Stimulated activated CD4-positive, alpha-beta T cell treated with anti-CD3 and anti-CD28 coated beads, Interleukin-4, amount 100 ng/mL, for 1 hour (primary cell): ENCODE data around the gene DYRK1A.
"Not testable (repeated sequence)": the region's sequence is repeated elsewhere in the genome, so short reads cannot be mapped to it uniquely, and the experiment has no call there.

Source experiments
- DNase-seq: peaks from one replicate; pipeline ENCODE4 v3.0.0-alpha.2; 2020

The DYRK1A gene

DNA sequence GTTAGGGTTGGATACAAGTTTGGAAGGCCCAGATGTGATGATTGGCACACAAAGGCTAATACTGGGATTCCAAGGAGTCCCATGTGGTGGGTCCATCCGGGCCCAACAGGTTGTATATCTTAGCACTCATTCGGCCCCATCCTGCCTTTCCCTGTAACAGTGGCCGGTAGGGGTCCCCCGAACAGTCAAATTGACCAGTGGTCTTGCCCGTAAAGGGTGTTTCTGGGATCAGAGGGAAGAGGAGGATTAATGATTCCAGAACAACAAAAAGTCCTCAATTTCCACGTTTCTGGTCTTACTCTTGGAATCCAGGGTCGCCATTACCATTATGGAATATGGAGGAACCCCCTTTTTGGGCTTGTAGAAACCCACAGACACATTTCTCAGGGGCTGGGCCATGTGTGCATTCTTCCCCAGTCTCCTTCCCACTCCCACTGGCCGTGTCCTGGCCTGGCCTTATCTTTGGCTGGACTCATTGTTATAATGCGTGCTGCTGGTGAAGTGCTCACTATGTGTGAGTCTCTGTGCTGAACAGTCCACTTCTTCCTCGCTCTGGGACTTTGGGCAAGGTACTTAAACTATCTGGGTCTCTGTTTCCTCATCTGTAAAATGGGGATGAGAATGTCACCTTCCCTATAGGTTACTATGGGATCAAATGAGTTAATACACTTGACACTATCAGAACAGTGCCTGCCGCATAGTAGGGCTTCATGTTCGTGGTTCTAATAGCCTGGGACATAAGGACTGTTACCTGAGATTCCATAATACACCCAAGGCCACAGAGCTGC, 161.8 kb downstream of the DYRK1A start:
- no peak for DNase-seq

DNA sequence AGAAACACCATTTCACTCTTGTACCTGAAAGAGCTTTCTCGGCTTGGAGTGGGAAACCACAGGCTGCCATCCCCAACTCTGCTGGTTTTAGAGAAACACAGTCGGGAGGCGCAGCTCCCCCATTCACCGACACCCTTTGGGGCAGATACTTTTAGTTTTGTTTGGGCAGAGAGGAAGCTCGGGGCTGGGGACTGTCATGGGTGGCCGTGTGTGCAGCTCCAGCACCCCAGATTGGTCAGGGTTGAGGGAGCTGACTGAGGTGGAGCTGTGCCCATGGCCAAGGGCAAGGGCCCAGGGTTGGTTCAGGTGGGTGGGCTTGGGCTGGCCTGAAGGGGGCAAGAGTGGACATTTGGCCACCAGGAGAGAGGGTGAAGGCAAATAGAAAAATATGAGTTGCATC, 163.1 kb downstream of the DYRK1A start:
- no peak for DNase-seq

DNA sequence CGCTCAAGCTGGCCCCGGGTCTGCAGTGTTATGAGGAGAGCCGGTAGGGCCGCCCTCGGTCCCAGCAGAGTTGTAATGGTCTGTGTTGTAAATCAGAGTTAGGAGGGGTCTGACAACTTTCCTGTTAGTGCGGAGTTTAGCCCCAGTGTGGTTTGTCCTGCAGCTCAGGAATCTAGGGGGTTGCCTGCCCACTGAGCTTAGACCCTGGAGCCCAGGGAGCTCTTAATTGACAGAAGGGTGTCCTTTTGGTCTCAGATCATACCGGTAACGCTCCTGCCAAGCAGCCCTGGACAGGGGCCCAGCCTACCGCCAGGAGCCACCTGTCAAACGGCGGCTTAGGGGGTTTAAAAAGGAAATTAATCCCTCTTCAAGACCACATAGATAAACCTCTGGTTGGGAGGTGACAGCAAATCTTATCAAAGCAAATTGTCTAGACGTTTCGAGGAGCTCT, 164.4 kb downstream of the DYRK1A start:
- no peak for DNase-seq

DNA sequence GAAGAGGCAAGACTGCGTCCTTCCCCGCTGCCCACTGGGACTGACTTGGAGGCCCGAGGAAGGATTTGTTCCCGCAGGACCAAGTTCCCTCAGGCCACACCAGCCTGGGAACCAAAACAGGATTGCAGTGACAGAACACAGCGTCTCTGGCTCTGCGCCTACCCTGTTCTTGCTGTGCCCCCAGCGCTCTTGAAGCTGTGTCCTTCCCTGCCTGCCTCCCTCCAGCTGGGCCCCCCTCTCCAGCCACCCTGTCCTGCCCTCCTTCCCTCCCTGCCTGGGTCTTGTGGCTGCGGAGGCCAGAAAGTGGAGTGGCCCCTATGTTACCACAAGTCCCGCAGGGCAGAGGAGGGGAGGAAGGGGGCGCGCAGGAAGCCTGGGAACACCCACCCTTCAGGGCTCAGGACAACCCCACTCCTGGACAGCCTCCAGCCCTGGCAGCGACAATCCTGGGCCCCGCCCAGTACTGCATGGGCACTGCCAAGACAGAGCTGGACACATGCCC, 164.9 kb downstream of the DYRK1A start:
- no peak for DNase-seq

DNA sequence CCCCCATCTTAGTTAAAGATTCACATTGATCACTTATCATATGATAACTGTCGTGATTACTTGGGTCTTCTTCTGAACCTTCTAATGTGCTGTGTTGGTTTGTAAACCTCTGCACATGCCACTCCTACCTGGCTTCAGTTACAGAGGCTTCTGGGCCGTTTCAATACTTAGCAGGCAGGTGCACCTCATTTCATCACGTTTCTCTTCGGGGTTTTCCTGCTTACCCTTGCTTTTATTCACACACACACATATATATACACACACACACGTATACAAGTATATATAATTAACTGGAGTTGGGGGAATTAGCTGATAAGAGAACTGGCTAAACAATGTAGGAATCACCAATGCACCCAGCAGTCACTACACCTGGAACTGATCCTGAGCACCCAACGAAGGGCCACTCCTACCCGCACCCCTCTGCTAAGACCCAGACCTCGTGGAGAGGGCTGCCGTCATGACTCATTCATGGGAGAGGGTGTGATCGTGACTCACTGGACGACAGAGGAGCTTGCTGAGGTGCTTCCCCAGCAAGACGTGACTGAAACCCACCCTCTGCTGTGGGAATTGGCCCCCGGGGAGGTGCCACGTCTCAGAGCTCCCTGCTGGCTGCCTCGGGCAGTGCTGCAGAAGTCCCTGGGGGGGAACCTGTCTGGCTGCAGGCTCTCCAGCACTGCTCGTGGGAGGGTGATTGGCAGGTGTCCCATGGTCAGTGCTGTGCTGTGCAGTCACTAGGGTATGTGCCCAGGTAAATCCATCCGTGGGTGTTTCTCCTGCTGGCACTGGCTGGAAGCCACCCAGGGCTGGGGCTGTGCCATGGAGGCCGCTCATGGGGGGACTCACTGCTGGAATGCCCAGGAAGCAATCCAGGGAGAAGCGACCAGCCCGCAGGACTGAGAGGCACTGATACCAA, 166.6 kb downstream of the DYRK1A start:
- peak; percentile 7 for DNase-seq

DNA sequence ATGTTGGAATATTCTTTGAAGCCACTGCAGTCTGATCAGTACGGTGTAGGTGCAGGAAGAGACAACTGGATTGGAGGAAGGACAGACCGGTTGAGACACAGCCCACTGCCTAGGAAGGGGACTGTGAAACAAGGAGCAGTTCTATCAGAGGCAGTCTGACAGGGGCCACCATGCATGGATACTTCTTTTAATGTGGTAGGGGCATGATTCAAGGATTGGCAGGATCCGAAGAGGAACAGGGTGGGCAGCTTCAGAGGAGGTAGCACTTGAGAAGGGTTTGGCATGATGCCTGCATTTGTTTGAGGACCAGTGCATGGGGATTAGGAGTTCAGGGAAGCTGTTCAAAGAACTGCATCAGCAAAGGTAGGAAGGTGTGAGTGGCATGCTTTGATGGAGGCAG, 167.9 kb downstream of the DYRK1A start:
- DNase-seq = no peak

DNA sequence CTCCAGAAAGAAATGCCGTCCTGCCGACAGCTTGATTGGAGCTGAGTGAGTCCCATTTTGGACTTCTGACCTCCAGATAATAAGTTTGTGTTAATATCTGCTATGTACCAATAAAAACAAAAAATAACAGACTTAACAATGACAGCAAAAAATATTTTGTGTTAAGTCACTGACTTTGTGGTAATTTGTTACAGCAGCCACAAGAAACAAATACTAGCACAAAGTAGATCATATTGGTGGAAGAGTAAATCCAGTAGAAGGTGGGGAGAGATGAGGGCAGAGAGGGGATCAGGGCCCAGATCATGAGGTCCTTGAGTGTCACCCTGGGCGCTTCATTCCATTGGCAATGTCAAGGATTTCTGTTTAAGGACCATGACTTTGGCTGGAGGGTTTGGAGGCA, 168.6 kb downstream of the DYRK1A start:
- DNase-seq = no peak

DNA sequence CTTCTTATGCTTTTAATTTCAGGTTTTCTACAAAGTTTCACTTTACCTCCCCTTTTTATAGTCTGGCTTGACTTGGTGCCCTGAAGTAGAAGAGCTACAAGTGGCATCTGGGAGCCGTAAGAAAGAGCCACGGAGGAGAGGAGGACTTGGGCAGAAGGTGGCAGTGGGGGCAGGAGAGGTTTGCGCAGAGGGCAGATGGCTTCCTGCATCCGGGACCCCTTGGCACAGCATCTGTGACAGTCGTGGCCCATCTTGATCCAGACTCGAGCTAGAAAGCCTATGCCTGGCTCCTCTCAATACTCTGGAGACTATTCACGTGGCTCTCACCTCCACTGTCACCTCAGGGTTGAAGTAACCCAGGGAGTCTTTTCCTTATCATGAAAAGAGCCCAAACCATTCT, 169.1 kb downstream of the DYRK1A start:
- DNase-seq = no peak

DNA sequence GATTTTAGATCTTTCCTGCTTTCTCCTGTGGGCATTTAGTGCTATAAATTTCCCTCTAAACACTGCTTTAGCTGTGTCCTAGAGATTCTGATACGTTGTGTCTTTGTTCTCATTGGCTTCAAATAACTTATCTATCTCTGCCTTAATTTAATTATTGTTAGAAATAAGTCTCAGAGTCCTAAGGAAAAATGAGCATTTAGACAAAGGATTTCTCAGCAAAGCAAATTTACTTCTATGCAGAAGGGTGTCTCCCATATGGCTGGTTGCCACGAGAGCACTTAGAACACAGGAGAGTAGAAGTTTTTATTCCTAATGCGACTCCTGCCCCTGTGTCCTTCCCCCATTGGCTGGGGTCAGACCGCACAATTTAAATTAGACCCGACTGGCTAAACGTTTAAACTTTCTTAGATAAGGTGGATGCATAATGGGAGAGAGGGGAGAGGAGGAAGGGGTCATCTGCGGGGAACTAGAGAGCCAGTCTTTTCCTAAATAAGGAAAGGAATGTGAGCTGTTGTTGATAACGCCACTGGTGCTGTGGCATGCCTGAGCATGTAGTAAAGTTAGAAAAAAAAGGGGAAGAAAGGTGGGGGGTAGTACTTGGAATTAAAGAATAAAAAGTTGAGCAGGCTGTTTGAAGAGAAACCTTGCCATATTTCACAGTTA, 170.2 kb downstream of the DYRK1A start:
- no peak for DNase-seq

DNA sequence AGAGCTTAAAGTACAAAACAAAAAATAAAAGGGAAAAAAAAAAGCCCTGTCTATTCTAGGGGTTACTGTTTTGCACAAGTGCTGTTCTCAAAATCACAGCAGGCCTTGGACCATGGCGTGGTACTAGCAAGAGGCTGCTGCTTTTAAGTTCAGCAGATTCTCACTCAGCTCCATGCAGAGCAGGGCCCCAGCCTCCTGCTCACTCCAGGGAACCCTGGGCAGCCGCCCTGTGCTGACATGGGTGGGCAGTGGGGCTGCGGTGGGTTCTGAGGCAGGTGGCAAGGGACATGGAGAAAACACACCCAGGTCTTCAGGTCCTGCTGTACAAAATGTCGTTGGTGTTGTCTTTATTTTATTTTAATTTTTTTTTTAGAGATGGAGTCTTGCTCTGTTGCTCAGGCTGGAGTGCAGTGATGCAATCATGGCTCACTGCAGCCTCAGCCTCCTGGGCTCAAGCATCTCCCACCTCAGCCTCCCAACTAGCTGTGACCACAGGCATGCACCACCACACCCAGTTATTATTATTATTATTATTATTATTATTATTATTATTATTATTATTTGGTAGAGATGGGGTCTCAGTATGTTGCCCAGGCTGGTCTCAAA, 170.9 kb downstream of the DYRK1A start:
- no peak for DNase-seq

DNA sequence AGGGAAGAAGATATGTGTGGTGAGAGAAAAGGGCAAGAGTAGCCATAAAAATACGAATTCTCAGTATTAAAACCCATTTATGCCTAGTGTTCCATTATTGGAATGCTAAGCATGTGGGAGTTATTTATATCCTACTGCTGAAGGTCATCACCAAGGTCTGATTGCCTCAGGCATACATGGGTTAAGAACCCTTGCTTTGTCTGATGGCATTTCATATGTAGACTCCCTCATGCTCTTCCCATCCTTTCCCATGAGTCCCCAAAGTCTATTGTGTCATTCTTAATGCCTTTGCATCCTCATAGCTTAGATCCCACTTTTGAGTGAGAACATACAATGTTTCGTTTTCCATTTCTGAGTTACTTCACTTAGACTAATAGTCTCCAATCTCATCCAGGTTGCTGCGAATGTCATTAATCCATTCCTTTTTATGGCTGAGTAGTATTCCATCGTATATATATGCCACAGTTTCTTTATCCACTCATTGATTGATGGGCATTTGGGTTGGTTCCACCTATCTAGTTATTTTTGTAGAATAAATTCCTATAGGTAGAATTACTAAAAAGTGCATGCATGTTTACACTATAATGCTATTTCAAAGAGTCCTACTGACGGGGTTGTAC, 172.5 kb downstream of the DYRK1A start:
- DNase-seq = no peak

DNA sequence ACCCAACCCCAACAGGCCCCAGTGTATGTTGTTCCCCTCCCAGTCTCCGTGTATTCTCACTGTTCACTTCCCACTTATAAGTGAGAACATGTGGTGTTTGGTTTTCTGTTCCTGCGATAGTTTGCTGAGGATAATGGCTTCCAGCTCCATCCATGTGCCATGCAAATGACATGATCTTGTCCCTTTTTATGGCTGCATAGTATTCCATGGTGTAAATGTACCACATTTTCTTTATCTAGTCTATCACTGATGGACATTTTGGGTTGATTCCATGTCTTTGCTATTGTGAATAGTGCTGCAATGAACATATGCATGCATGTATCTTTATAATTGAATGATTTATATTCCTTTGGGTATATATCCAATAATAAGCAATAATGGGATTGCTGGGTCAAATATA, 174.6 kb downstream of the DYRK1A start:
- not testable (repeated sequence) for DNase-seq

DNA sequence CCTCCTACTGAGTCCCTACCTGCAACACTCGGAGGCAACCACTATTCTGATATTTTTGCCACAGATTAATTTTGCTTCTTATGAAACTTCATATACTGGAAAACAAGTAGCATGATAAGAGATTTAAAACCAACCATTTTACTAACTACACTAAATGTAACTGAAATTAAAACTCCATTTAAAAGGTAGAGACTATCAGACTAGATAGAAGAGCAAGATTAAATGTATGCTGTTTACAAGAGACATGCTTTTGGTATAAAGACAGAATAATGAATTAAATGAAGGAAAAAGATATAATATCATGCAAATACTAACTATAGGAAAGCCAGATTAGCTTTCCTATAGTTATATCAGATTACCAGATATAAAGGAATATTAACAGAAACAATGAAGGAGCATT, 175.9 kb downstream of the DYRK1A start:
- no peak for DNase-seq

DNA sequence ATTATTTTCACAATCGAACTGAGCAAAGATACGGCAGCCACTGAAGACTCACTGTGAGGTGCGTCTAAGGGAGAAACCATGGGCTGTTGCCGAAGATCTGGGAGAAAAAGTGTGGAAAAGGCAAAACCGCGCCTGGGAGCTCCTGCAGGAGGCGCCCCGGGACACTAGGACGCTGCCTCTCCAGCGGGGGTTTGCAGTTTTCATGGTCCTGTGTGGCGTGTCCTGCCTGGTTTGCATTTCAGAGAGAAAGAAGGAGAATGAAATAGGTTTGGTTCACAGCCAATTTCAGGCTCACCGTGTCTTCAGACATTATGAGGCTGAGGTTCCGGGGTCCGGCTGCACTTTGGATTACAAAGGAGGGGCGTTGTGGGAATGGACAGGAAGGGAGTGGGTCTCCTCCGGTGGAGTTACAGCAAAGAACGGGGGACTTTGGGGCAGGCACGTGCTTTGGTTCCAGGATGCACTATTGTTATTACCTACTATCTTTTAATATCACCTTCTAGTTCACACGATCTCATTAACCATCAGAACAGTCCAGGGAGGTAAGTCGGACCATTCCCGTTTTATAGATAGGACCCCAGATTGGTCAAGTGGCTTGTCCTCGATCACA, 179.8 kb downstream of the DYRK1A start:
- DNase-seq = no peak

DNA sequence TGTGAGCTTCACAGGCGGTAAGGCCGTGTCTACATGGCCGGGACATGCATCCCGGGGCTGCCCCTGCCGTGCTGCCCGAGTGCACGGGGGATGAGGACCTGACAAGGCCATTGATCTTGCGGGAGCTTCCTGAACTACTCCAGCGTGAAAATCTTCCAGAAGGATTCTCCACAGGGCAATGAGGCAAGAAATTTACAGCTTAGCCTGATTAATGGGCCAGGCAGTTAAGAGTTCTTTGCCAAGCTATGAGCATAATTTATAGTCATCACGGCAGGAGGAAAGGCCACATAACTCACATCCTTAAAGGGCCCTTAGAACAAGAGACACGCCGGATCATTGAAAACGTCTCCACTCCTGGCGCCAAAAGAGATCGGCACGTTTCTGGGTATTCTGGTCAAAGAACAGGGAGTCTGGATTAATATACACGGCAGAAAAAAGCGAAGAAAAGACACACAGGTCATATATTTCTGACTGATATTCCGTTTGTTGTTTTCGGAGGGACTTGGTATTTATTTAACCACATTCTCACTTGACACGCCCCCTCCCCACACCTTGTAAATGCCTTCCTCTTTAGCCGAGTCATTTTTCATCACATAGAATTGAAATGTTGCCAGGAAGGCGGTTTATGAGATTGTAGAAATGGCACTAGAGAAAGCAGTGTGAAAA, 180.5 kb downstream of the DYRK1A start:
- DNase-seq = no peak

DNA sequence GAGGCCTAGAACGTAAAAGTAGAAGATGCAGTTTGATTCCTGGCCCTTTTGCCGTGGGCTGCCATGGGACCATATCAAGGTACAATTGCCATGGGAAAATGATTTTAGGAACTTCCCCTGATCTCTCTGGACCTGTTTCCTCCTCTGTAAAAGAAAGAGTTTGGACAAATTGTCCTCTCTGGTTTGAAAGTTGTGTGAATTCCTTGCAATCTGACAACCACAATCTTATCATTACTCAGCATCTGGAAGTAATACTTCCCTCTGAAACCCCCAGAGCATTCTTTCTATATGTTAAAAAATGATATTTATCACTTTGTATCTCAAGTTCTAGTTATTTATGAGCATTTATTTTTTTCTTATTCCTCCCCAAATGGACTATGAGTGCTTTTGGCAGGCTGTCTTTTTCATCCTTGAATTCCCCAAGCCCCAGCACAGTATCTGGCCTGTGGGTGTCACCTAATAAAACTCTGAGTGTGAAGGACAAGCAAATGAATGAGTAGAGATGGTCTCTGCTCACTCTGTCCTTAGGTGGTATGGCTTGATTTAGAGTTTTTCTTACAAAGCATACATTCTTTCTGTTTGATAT, 181.1 kb downstream of the DYRK1A start:
- DNase-seq = no peak

DNA sequence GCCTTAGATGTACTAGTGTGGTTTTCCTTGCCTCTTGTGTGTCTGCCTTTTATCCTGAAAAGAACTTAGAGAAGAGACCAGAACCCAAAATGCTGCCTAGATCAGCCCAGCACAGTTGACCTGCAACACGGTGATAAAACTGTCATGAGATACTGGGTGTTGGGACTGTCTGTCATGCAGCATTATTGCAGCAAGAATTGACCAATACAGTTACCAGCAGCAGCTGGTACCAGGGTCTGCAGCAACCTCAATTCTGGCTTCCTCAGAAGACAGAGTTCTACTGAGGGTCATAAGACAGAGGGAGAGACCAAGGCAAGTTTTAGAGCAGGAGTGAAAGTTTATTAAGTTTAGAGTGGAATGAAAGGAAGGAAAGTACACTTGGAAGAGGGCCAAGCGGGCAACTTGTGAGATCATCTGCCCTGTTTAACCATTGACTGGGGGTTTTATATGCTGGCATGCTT, 182.0 kb downstream of the DYRK1A start:
- DNase-seq = no peak

DNA sequence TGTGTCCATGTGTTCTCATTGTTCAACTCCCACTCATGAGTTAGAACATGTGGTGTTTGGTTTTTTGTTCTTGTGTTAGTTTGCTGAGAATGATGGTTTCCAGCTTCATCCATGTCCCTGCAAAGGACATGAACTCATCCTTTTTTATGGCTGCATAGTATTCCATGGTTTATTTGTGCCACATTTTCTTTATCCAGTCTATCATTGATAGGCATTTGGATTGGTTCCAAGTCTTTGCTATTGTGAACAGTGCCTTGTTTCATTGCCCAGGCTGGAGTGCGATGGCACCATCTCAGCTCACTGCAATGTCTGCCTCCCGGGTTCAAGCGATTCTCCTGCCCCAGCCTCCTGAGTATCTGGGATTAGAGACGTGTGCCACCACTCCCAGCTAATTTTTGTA, 183.2 kb downstream of the DYRK1A start:
- DNase-seq = not testable (repeated sequence)

DNA sequence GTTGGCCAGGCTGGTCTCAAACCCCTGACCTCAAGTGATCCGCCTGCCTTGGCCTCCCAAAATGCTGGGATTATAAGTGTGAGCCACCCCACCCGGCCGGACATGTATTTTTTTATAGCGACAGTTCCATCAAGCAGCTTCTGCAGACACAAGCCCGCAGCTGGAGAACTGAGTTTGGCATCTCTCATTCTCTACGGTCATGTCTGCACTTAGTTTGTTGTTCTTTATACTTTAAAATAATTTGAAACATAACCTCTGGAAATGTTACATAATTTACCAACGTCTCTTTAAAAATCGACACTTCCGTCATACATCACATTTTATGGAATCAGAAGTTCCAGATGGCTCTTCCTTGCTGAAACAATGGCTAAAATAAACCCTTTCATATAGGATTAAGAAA, 183.6 kb downstream of the DYRK1A start:
- no peak for DNase-seq

DNA sequence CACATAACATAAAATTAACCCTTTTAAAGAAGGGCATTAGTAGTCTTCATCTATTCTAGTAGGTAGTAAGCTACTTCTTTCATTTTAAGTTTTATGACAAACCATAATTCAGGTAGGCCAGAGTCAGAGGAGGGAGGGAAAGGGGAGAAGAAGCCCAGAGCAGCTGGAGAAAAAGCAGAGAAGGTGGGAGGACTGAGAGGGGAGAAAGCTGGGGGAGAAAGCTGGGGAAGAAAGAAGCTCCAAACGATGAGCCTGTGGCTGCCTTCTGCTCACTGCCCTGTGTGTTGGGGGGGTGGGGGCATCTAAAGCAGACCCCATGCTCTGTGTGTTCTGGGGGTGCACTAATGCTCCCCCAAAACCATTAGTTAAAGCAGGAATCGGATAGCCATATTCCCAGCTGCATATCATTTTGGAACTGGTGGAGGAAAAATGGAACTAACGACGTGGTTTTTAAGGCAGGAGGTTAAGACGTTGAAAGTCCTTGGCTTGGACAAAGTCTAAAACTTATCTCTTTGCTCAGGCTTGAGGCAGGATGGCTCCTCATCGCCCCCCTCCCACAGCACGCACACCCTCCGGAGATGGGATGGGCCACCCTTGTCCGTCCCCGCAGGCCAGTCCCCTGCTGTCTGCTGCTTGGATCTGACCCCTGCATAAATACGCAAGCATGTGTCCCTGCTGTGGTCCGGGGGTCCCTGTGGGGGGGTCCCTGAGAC, 184.2 kb downstream of the DYRK1A start:
- no peak for DNase-seq
